Astrocyte (in vitro differentiated cells and primary cell): ENCODE measurements around the gene GCM1. TPM values are rescaled to one million over a fixed set of nuclear protein-coding genes. Genes with fewer than 3 reads are reported as not detected.

Source experiments
- DNase-seq: peaks from one replicate; pipeline ENCODE4 v3.0.0-alpha.2; 2010; ENCODE audit warnings: low read depth
- FAIRE-seq: peaks from 2 replicates; lab custom pipeline; 2011; peaks lifted over from hg19 to GRCh38; lab: Jason Lieb, UNC
- H2AFZ ChIP-seq: 2 replicates; pipeline ENCODE4 v1.6.0; 2012; ENCODE audit warnings: low read depth, low read length, inconsistent platforms
- H3K27ac ChIP-seq: 2 replicates; pipeline ENCODE4 v1.5.1; 2011; ENCODE audit warnings: low read depth, low read length, inconsistent platforms
- H3K27me3 ChIP-seq: 2 replicates; pipeline ENCODE4 v1.6.0; 2011; ENCODE audit warnings: low read length, inconsistent platforms; ENCODE audit not compliant: insufficient read depth
- H3K36me3 ChIP-seq: 2 replicates; pipeline ENCODE4 v1.5.1; 2011; ENCODE audit warnings: low read length, inconsistent platforms; ENCODE audit not compliant: insufficient read depth
- H3K4me1 ChIP-seq: 2 replicates; pipeline ENCODE4 v1.5.1; 2011; ENCODE audit warnings: low read length, inconsistent platforms; ENCODE audit not compliant: insufficient read depth
- H3K4me2 ChIP-seq: 2 replicates; pipeline ENCODE4 v1.6.0; 2012; ENCODE audit warnings: low read length, inconsistent platforms
- H3K4me3 ChIP-seq: 2 replicates; pipeline ENCODE4 v1.5.1; 2011; ENCODE audit warnings: low read depth, mild to moderate bottlenecking, low read length, inconsistent platforms; ENCODE audit not compliant: insufficient read depth
- H3K79me2 ChIP-seq: 2 replicates; pipeline ENCODE4 v1.6.0; 2012; ENCODE audit warnings: mild to moderate bottlenecking, low read length, inconsistent platforms; ENCODE audit not compliant: insufficient read depth
- H3K9ac ChIP-seq: 2 replicates; pipeline ENCODE4 v1.6.0; 2012; ENCODE audit warnings: mild to moderate bottlenecking, low read length, inconsistent platforms
- H3K9me3 ChIP-seq: 2 replicates; pipeline ENCODE4 v1.5.1; 2012; ENCODE audit warnings: low read depth, mild to moderate bottlenecking, low read length, inconsistent platforms; ENCODE audit not compliant: insufficient read depth
- H4K20me1 ChIP-seq: 2 replicates; pipeline ENCODE4 v1.6.0; 2012; ENCODE audit warnings: low read length, inconsistent platforms; ENCODE audit not compliant: insufficient read depth
- H3K27ac Mint-ChIP-seq: one replicate; pipeline ENCODE4 v1.8.0; 2021; ENCODE audit warnings: mild to moderate bottlenecking, mixed read lengths; ENCODE audit not compliant: unreplicated experiment
- H3K27me3 Mint-ChIP-seq: one replicate; pipeline ENCODE4 v1.8.0; 2021; ENCODE audit warnings: low read depth, mixed read lengths; ENCODE audit not compliant: unreplicated experiment
- H3K36me3 Mint-ChIP-seq: one replicate; pipeline ENCODE4 v1.8.0; 2021; ENCODE audit warnings: low read depth, mixed read lengths; ENCODE audit not compliant: unreplicated experiment
- H3K4me1 Mint-ChIP-seq: one replicate; pipeline ENCODE4 v1.8.0; 2021; ENCODE audit warnings: low read depth, mixed read lengths; ENCODE audit not compliant: unreplicated experiment
- H3K4me3 Mint-ChIP-seq: one replicate; pipeline ENCODE4 v1.8.0; 2021; ENCODE audit warnings: mild to moderate bottlenecking, moderate library complexity, mixed read lengths; ENCODE audit not compliant: unreplicated experiment
- H3K9me3 Mint-ChIP-seq: one replicate; pipeline ENCODE4 v1.8.0; 2021; ENCODE audit warnings: mild to moderate bottlenecking, mixed read lengths; ENCODE audit not compliant: unreplicated experiment
- EZH2 ChIP-seq: IDR thresholded peaks from 2 replicates; pipeline ENCODE4 v1.6.1; 2012; ENCODE audit warnings: mild to moderate bottlenecking, low read length, inconsistent platforms; ENCODE audit not compliant: insufficient read depth
- total RNA-seq: library from RNA; stranded (reverse); gene quantifications from 2 replicates; pipeline ENCODE4 v1.2.1, GENCODE V29; 2021
- TF ChIP-seq, protein P1 (sequence below): IDR thresholded peaks from 2 replicates; pipeline ENCODE4 v1.5.1; 2011; ENCODE audit warnings: low read depth, mild to moderate bottlenecking, inconsistent platforms, low read length, moderate library complexity; ENCODE audit not compliant: insufficient read depth

The GCM1 gene
- total RNA-seq, 1 donor from 2014 or later: not detected

DNA sequence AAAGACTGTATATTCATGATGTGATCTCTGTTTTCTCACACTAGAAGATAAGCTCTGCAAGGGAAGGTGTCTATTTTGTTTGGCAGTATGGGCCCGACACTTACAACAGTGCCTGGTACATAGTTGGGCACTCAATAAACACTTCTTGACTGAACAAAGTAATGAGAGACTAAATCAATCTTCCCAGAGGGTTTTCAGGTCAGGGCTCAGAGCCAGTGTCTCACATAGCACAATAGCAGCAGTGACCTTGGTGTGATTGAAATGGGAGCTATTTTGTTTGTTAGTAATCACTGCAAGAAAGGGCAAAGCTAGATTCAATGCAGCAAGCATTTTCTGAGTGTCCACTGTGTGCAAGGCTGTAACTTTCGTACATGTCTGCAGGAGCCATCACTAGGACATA is 26.4 kb upstream of the GCM1 start:
- Histone ChIP-seq H4K20me1 (no peaks in the 10 kb centered on the region), H3K27ac (no peak overlapping the region), H3K4me3 (no peak overlapping the region), H3K4me2 (no peak overlapping the region), H3K79me2 (no peaks in the 10 kb centered on the region), H3K9me3 (no peaks in the 10 kb centered on the region), H3K4me1 (no peaks in the 10 kb centered on the region), H2AFZ (no peak overlapping the region), H3K9ac (no peak overlapping the region), H3K36me3 (no peaks in the 10 kb centered on the region), H3K27me3 (no peaks in the 10 kb centered on the region)
- Mint-ChIP-seq H3K4me3 (no peak overlapping the region), H3K9me3 (no peaks in the 10 kb centered on the region), H3K27me3 (no peaks in the 10 kb centered on the region), H3K4me1 (no peaks in the 10 kb centered on the region), H3K27ac (no peak overlapping the region), H3K36me3 (no peaks in the 10 kb centered on the region)
- DNase-seq (no peak), FAIRE-seq (no peak)
- TF ChIP-seq, protein P1, sequence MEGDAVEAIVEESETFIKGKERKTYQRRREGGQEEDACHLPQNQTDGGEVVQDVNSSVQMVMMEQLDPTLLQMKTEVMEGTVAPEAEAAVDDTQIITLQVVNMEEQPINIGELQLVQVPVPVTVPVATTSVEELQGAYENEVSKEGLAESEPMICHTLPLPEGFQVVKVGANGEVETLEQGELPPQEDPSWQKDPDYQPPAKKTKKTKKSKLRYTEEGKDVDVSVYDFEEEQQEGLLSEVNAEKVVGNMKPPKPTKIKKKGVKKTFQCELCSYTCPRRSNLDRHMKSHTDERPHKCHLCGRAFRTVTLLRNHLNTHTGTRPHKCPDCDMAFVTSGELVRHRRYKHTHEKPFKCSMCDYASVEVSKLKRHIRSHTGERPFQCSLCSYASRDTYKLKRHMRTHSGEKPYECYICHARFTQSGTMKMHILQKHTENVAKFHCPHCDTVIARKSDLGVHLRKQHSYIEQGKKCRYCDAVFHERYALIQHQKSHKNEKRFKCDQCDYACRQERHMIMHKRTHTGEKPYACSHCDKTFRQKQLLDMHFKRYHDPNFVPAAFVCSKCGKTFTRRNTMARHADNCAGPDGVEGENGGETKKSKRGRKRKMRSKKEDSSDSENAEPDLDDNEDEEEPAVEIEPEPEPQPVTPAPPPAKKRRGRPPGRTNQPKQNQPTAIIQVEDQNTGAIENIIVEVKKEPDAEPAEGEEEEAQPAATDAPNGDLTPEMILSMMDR: no peak
- no peak for TF ChIP-seq EZH2

- Histone ChIP-seq H3K36me3 (no peaks in the 10 kb centered on the region), H3K9ac (no peak overlapping the region), H4K20me1 (no peaks in the 10 kb centered on the region), H3K4me3 (no peak overlapping the region), H3K4me1 (peaks cover 14% of the 10 kb centered on the region), H3K27ac (no peak overlapping the region), H3K9me3 (no peaks in the 10 kb centered on the region), H2AFZ (no peak overlapping the region), H3K4me2 (no peak overlapping the region), H3K79me2 (no peaks in the 10 kb centered on the region), H3K27me3 (no peaks in the 10 kb centered on the region)
- FAIRE-seq: no peak
- Mint-ChIP-seq H3K4me1 (peaks cover 15% of the 10 kb centered on the region), H3K27ac (no peak overlapping the region), H3K36me3 (no peaks in the 10 kb centered on the region), H3K27me3 (no peaks in the 10 kb centered on the region), H3K9me3 (no peaks in the 10 kb centered on the region), H3K4me3 (no peak overlapping the region)
- TF ChIP-seq EZH2: no peak
- TF ChIP-seq, protein P1: no peak
- DNase-seq: no peak
Measured at GRCh38 chr6:53172468-53172803, 23.8 kb upstream of the GCM1 start.

DNA sequence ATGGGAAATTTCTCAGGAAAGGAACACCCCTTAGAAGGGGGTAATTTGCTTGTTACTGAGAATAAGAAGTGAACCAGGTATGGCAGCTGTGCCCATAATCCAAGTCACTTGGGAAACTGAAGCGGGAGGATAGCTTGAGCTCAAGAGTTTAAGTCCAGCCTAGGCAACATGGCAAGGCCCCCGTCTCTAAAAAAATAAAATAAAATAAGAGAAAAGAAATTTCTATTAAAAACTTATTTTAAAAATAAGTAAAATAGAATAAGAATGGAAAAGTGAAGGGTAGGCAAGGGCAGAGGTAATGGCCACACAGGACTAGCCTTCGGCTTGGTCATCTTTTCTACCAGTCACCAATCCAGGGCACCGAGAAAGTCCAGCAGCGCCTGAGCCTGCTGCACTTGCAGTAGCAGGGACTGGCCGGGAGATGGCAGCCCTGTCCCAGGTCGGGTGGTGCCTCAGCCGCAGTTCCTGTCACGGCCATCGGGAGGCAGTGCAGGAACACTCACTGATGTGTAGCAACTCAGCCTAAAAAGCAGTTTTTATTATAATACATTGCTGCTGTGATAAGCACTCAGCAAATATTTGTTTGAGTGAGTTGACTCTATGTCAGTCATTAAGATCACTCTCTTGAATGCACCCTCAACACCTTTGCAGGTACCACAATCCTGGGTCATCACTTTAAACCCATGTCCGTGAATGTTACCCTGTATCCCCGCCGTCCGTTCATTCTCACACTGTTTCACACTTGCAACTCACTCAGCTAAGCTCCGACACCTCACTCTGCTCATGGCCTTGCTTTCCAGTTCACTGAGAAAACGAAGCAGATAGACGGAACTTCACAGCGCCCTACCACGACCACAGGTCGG is 23.2 kb upstream of the GCM1 start:
- H3K27me3 Mint-ChIP-seq: no peaks in the 10 kb centered on the region

More for the DNA sequence above, 23.2 kb upstream of the GCM1 start:
- H3K9ac ChIP-seq: no peak overlapping the region
- H3K4me1 Mint-ChIP-seq: peaks cover 17% of the 10 kb centered on the region
- H3K9me3 Mint-ChIP-seq: no peaks in the 10 kb centered on the region
- H3K4me3 Mint-ChIP-seq: no peak overlapping the region
- H3K4me1 ChIP-seq: peaks cover 14% of the 10 kb centered on the region
- H3K79me2 ChIP-seq: no peaks in the 10 kb centered on the region
- H3K27ac Mint-ChIP-seq: no peak overlapping the region
- no peaks in the 10 kb centered on the region for H3K36me3 Mint-ChIP-seq
- H3K4me2 ChIP-seq: no peak overlapping the region
- H4K20me1 ChIP-seq: no peaks in the 10 kb centered on the region
- DNase-seq: peak; percentile 29
- no peaks in the 10 kb centered on the region for H3K27me3 ChIP-seq
- H3K27ac ChIP-seq: no peak overlapping the region
- H3K9me3 ChIP-seq: no peaks in the 10 kb centered on the region
- TF ChIP-seq EZH2: no peak
- TF ChIP-seq, protein P1: peak; percentile 100
- no peak overlapping the region for H3K4me3 ChIP-seq
- FAIRE-seq: no peak
- no peak overlapping the region for H2AFZ ChIP-seq
- no peaks in the 10 kb centered on the region for H3K36me3 ChIP-seq
